Lung microvascular endothelial cell (primary cell): ENCODE results near the gene GRM8. TPM values are rescaled to one million over a fixed set of nuclear protein-coding genes. Genes with fewer than 3 reads are reported as not detected.

Experiments
- DNase-seq, 2 donors: peaks; one replicate each; pipeline versions ENCODE4 v3.0.0 to v3.0.0-alpha.2; 2010; ENCODE audit warnings: low read depth in 2 of 2
- total RNA-seq: library from RNA; depleted of rRNA; stranded (reverse); fragments of >200 nt; gene quantifications from 2 replicates; pipeline ENCODE4 v1.2.1, GENCODE V29; 2014

Gene GRM8
- total RNA-seq, 1 donor from 2014 or later = not detected

GRCh38 chr7:126668367-126668752 lies 584.4 kb downstream of the GRM8 start:
- no peak for DNase-seq

DNA sequence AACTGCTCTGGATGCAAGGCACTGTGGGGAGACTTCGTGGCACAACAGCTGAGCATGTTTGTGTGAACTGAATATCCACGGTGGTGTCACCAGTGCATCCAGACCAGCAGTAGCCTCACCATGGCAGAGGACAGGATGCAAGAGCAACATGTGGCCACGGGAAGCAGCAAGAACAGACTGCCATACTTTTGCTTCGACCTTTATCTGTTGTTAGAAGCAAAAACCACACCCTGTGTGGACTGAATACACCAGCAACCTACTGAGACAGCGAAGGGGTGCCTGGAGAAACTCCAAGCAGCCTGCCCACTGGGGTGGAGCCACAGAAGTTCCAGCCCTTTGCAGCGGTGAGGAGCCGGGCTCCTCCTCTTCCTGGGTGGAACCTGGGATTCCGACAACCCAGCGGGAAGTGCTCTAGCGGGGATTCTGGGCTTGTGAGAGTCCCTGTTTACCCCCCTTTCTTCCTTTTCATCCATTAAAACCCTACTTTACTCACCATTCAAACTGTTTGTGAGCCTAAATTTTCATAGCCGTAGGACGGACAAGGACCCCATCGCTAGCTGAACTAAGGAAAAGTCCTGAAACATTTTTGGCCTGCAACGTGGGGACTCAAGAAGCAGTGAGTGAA lies 584.9 kb downstream of the GRM8 start:
- no peak for DNase-seq

DNA sequence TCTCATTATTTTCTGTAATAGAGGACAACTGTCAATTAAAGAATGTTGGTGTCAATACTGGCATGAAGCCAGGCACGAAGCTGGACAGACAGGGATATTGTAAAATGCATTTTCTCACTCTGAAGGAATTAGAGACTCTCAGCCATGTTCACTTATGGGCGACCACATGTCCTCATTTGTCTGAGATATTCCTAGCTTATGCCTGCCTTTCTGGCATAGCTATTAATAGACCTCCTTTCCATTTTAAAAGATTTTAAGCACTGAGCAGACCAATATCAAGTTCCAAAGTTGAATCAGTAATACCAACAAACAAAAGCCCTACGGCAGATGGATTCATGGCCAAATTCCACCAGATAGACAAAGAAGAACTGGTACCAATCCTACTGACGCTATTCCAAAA lies 589.9 kb downstream of the GRM8 start:
- DNase-seq = no peak

- DNase-seq = no peak
Measured at GRCh38 chr7:126659124-126659523, 593.6 kb downstream of the GRM8 start.

GRCh38 chr7:126658684-126659083 lies 594.1 kb downstream of the GRM8 start:
- no peak for DNase-seq

GRCh38 chr7:126657599-126658358 lies 595.0 kb downstream of the GRM8 start:
- DNase-seq = no peak

DNA sequence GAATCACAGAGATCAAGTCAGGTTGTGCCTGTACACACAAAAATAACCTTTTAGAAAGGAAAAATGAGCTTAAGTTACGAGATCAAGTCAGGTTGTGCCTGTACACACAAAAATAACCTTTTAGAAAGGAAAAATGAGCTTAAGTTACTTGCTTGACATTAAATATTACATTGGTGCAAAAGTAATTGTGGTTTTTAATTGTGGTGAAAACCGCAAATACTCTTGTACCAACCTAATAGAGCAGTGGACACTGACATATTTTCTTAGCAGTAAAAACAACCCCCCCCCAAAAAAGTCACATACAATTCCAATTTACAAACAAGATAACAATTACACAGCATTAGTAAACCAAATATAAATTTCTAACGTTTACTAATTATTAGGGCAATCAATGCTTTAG lies 595.6 kb downstream of the GRM8 start:
- no peak for DNase-seq

DNA sequence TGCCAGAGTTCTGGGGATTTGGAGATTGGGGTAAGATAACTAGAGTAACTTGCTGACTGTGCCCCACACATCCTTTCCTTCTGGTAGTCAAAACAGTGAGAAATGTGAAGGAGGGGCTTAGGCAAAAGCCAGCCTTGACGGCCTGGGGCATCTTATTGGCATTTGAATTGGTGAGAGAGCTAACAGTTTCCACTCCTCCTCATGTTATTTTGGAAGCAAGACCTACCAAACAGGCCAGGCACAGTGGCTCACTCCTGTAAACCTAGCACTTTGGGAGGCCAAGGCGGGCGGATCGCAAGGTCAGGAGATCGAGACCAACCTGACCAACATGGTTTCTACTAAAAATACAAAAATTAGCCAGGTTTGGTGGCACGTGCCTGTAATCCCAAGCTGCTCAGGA lies 596.6 kb downstream of the GRM8 start:
- no peak for DNase-seq

DNA sequence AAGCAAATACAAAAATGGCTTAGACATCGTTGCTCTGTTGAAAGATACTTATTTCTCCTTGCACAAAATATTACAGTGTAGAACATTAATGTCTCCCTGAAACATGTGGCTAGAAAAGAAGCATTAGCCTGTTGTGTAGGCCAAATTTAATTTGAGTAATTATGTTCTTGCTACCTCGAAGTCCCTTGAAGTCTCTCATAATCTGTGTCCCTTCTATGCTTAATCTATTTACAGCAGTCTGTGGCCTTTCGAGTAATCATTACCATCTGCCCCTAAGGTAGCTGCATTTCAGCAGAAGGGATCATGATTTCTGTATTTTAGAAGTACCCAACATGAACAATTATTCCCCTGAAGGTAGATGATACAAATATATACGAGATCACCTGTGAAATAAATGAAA lies 615.2 kb downstream of the GRM8 start:
- DNase-seq = no peak

- no peak for DNase-seq
Measured at GRCh38 chr7:126635545-126635944, 617.2 kb downstream of the GRM8 start.

- DNase-seq = peak in 1 of 2 donors; percentile 5
Measured at GRCh38 chr7:126608339-126608776, 644.4 kb downstream of the GRM8 start.

DNA sequence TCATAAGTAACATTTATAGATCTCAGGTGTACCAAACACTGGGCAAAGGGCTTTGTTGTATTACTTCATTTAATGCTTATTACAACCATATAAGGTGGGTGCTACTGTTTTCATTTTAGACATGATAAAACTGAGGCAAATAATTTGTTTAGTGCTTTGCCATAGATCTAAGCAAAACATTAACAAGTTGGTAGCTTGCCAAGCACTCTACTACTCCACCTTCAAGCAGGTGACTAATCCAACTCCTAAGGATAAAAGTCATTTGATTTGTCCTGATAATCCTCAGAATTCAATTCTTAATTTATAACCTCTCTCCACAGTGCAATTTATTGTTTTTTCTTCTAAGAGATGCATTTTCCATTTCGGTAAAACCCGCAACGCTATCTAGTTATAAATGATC lies 646.4 kb downstream of the GRM8 start:
- DNase-seq = no peak

- no peak for DNase-seq
Measured at GRCh38 chr7:126605553-126605952, 647.2 kb downstream of the GRM8 start.

DNA sequence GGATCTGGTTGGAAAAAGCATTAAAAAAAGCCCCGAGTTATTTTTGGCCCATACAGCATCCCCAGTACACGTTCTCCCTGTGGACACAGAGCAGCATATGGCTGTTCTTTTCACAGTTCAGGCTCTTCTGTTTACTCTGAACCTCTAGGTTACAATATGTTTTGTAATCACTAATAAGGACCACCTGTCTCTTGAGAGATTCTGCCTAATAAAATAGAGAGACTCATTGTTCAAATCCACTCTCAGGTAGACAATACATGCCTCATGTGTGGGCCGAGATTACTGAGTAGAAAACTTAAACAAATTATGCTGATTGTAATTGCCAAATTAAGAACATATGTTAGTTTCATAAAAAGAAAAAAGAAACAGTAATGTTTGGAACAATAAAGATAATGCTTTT lies 647.7 kb downstream of the GRM8 start:
- no peak for DNase-seq

GRCh38 chr7:126589068-126589684 lies 663.6 kb downstream of the GRM8 start:
- no peak for DNase-seq

GRCh38 chr7:126578338-126578737 lies 674.4 kb downstream of the GRM8 start:
- no peak for DNase-seq

GRCh38 chr7:126574276-126575250 lies 678.2 kb downstream of the GRM8 start:
- DNase-seq = peak in 1 of 2 donors; percentile 4

DNA sequence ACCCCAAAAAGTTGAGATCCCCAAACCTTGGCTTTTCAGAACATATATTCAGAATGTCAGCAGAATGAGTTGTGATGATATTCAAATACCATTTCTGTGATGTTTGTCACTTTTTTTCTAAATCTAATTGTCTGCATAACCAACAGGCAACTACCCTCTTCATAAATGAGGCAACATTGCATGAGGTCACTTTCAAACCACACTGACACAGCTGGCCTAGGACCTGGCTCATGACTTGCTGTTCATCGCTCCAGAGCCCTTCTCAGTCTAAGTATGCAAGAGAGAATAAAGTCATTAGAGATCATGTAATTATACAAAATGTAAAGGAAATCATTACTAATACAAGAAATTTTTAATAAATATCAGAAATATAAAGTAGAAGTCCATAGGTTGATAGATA lies 681.9 kb downstream of the GRM8 start:
- DNase-seq = no peak

DNA sequence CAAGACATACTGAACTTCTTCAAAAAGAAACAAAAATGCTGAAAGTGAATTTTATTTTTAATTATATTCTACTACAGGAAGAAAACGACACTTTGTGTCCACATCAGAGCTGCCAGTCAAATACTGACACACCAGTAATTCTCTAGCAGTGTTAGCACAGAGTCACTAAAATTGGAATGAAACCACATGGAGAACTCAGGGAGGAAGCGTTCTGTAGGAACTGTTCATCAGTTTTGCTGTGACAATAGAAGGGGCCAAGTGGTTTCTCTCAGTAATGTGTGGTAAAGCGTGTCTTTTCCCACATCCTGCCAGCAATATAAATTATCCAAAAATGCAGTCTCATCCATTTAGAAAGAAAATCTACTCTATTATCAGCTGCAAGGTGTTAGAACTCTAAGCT lies 683.3 kb downstream of the GRM8 start:
- DNase-seq = no peak

DNA sequence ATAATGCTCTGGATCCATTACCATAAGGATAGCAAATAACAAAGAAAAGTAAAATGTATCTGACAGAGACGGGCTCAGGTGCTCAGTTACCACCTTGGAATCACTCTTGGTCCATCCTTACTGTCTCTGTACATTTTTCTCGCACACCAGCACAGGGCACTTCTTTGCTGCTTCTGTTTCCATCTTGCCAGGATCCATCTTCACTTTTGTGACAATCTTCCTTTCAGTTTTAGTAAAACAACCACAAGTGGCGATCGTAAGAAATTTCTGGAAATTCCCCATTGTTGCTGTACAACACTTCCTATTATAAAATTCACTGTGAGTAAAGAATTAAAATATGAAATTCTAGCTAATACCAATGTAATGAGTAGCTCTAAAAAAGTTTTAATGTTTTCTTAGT lies 695.5 kb downstream of the GRM8 start:
- DNase-seq = no peak

DNA sequence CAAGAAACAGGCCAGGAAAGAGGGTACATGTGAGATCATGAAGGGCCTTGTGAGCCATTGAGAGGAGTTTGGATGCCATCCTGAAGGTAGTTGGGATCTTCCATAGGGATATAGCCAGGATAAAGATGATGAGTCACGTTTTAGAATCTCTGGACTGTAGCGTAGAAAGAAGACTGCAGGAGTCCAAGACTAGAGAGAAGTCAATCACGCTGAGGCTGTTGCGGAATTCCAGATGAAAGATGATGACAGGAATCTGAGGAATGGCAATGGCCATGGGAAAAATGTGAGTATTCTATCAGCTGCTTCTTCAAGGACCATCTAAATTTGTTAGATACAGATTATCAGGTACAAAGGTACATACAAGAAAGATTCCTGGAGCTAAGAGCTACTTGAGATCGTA lies 711.3 kb downstream of the GRM8 start:
- DNase-seq = no peak

DNA sequence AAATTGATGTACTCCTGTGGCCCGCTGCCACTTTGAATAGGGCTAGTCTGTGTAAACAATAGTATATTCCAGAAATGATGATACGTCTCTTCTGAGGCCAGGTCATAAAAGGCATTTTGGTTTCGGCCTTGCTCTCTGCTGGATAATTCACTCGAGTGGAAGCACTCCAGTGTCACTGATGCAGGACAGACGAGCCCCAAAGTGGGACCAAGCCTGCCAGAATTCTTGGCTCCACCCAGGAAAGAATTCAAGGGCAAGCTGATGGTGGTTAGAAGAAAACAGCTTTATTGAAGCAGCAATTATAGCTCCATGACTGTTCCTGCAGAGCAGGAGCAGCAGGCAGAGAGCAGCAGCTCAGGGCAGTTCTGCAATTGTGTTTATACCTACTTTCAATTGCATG lies 717.6 kb downstream of the GRM8 start:
- no peak for DNase-seq
